Left kidney (tissue), 2 donors: ENCODE results near the gene RNF34. TPM values are rescaled to one million over a fixed set of nuclear protein-coding genes. Genes with fewer than 3 reads are reported as not detected.
"Not testable (repeated sequence)": the region's sequence is repeated elsewhere in the genome, so short reads cannot be mapped to it uniquely, and the experiment has no call there.

Experiments
- DNase-seq: peaks from one replicate; pipeline ENCODE4 v3.0.0-alpha.2; 2013
- polyA plus RNA-seq: library from polyadenylated mRNA; unstranded; fragments of 120-200 nt; gene quantifications from one replicate; pipeline ENCODE4 v1.2.1, GENCODE V29; 2013; ENCODE audit not compliant: insufficient read length

The RNF34 gene
- polyA plus RNA-seq, 1 donor, result 52.5 TPM

DNA sequence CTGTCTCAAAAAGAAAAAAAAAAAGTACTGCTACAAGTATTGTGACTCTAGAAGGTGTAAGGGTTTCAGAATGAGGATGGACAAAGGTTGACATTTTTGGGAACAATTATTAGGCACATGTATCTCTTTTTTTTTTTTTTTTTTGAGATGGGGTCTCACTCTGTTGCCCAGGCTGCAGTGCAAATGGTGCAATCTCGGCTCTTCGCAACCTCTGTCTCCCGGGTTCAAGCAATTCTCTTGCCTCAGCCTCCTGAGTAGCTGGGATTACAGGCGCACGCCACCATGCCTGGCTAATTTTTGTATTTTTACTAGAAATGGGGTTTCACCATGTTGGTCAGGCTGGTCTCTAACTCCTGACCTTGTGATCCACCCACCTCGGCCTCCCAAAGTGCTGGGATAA lies 15.0 kb upstream of the RNF34 start:
- not testable (repeated sequence) for DNase-seq

DNA sequence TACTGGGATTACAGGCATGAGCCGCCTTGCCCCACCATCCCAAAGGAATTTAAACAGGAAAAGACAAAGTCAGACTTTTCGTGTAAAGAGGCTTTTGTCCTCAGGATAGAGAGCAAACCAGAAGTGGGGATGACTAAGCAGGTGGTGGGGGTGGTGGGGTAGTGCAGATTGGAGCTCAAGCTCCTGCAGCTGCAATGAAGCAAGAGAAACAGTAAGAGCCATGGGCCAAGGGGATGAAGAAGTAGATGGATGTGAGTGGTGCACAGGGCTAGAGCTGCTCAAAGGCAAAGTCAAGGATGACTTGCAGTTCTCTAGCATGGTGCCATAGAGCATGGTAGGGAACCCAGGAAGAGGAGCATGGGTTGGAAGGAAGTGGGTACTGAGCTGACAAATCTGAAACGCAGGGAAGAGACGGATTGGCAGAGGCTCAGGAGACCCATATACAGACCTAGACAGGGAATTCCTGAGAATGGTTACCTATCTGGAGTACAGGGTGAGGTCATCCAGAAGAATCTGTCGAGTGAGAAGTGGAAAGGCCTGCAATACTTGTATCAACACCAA lies 11.4 kb upstream of the RNF34 start:
- no peak for DNase-seq

DNA sequence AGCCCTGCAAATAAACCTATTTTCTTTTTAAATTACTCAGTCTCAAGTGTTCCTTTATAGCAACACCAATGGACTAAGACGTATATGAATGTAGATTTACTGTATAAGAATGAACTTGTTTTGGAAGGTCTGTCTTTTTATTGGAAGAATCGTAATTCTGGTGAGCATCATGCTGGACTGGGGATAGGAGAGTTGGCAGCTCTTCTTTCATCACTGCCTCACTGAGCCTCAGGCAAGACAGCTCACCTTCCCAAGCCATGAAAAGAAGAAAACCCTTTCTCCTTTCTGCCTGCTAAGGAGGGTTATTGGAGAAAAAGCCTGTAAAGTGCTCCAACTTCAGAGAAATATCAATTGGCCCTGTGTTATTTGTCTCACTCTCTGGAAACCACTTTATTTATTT lies 9.1 kb upstream of the RNF34 start:
- no peak for DNase-seq

DNA sequence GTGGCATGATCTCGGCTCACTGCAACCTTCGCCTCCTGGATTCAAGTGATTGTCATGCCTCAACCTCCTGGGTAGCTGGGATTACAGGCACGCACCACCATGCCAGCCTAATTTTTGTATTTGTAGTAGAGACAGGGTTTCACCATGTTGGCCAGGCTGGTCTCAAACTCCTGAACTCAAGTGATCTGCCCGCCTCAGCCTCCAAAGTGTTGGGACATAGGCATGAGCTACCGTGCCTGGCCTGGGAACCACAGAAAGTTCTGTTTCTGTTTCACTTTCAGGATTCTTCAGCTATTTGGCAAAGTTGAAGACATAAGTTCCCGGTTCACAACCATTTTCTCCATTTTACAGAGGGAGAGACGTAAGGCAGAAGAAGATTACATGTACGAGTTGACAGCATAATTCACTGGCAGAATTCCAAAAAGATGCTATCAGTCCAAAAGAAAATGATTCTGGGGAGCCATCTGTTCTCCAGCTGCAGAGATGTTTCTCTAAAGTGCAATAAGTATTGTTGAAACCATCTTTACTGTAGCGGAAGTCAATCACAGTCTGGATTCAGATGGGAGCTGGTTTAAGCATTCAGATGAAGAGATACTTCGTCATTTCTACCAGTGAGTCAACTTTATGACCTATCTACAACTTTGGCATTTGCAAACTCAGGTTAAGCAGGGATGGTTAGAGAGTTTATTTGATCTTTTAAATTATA lies 8.1 kb upstream of the RNF34 start:
- no peak for DNase-seq

DNA sequence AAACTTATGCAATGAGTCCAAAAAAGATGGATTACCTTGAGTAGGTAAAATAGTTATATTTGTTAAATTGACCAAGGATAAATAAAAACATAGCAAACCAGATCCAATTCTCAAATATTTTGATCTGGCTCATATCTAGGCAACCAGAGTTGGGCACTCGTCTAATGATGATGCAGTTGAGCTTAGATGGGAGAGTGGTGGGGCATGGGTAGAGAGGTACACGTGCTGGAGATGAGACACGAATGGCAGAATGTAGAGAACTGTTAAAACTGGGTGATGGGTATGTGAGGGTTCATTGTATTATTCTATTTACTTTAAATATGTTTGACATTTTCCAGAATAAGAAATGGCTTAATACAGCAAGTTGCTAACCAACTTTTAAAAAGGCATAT lies 7.6 kb upstream of the RNF34 start:
- DNase-seq, result no peak

DNA sequence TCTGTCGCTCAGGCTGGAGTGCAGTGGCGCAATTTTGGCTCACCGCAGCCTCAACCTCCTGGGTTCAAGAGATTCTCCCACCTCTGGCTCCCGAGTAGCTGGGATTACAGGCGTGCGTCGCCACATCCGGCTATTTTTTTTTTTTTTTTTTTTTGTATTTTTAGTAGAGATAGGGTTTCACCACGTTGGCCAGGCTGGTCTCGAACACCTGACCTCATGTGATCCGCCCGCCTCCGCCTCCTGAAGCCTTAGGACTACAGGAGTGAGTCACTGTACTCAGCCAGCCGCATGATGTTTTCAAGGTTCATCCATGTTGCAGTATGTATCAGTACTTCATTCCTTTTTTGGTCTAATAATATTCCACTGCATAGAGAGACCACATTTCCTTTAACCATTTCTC lies 2.4 kb upstream of the RNF34 start:
- no peak for DNase-seq

DNA sequence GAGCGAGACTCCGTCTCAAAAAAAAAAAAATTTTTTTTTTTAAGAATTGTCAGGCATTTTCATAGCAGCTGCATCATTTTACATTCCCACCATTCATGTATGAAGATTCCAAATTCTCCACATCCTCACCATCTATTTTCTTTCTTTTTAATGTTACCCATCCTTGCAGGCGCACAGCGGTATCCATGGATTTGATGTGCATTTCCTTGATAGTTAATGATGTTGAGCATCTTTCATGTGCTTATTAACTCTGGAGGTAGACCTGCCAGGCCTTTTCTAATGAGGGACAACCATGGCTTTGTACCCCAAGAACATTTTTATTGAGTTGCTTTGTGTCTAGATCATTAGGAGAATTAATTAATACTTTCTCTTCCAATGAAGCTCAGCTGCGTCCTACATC lies 1.6 kb upstream of the RNF34 start:
- no peak for DNase-seq

DNA sequence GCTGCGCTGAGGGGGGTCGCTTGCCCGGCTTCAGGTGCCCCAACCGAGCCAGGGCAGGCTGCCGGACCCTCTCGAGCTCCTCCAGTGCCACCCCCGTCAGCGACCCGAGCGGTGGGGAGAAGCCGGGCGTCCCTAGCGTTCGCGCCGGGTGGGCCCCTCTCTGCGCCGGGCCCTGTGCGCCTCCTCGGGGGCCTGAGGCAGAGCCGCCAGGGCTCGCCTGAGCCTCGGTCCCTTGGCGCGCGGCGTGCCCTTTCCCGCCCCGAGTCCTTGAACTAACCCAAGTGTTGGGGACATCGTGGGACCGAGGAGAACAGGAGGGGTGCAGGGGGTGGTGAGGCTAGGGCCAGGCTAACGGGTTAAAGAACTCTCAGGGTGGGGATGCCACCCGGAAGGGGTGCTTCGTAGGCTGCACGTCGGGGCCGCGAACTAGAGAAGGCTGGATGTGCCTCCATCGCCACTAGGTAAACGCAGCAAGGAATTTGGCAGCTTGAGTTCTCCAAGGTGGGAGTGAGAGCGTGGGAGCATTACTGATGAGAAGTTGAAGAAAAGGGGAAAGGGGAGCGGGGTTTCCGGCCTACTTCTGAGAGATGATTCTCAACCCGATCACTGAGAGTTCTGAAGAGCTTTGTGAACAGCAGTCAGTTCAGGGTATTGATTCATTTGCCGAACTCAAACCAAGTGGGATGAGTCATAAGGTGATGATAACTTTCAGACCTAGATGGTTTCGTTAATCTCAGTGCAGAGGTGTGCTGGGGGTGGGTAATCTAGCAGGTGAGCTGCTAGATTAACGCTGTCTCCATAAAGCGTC lies 618 bp downstream of the RNF34 start:
- DNase-seq, result no peak

DNA sequence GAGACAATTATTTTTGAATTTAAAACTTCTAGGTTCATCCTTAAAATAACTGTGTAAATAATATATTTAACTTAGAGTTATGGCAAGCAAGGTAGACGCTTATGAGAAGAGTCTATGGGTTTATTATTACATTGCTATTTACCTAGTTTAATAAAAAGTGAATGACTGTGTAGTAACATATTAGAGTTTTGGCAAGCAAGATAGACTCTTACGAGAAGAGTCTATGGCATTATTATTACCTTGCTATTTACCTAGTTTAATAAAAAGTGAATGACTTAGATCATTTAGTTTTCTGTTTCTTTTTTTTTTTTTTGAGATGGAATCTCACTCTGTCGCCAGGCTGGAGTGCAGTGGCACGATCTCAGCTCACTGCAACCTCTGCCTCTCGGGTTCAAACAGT lies 3.8 kb downstream of the RNF34 start:
- DNase-seq, result no peak

DNA sequence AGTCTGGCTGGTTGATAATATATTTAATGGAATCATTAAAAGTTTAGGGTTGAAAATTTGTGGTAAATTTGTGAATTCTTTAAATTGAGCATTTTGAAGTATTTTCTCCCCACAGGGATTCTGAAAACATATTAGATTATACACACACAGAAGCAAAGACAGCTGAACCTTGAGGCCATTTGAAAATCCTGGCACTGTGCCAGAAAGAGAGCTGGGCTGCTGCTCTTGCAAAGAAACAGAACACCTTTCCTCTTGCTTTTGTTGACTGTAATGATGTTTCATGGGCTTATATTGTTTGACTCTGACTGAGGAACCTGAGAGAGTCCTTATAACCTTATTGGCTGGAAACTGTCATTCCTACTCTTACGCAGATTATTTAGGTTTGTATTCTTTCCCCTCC lies 4.8 kb downstream of the RNF34 start:
- DNase-seq, result peak; percentile 41

DNA sequence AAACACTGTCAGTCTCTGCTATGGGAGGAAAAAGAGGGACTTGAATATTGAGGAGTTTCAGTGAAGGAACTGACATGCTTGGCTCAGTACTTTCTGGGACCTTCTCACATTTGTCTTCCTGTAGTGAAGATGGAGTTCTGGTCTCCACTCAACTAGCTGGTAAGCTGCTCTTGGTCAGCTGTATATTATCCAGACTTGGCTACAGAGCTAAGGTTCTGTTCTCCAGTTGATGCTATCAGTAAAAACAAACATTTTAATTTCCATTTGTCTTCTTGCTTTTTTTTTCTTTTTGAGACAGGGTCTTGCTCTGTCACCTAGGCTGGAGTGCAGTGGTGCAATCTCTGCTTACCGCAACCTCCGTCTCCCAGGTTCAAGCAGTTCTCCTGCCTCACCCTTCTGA lies 5.3 kb downstream of the RNF34 start:
- no peak for DNase-seq

DNA sequence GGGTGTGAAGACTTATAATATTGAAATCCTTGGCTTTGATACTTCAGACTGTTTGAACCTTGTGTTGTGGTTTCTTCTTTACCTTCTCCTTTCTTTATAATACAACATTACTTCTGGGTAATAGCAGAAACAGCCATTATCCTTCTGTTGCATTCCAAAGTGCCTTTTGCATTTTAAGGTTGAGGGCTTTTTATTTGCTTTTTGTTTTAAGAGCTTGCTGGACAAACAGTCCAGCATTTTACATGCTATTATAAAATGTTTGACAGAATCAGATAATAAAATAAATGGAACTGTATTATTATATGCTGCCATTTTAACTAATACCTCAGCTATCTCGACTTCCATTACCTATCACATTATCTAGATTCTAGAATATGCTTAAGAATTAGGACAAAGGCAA lies 14.0 kb downstream of the RNF34 start:
- no peak for DNase-seq

DNA sequence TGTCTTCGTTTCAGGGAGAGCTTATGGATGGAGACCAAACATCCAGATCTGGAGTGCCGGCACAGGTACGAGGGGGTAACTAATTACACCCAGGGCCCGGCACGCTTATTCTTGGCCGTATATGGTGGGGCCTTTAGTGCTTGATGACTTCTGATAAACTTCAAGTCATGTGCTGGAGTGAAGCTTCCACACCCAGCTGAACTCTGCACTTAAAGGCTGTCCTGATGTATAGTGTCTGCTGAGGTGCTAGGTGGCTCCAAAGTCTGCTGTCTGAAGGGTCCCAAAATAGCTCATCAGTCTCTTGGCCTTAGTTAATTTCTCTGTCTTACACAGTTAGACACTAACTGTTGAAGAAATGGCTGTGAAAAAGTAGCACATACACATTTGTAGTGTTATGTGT lies 17.9 kb downstream of the RNF34 start:
- no peak for DNase-seq

DNA sequence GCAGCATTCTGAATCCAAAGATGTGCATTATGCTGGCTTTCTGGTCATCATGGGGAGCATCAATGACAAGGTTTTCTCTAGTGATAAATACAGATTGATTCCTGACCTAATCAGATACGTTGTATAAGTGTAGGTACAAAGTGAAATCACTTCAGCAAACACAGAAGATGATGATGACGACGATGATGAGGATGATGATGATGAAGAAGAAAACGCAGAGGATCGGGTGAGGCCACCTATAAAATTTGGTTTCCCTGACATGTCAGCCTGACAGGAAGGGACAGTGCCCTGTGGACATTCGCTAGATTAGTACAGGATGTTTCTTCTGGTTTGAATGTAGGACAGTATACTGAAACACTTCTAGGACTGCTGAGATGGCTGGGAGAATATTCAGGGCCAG lies 20.2 kb downstream of the RNF34 start:
- DNase-seq, result no peak

DNA sequence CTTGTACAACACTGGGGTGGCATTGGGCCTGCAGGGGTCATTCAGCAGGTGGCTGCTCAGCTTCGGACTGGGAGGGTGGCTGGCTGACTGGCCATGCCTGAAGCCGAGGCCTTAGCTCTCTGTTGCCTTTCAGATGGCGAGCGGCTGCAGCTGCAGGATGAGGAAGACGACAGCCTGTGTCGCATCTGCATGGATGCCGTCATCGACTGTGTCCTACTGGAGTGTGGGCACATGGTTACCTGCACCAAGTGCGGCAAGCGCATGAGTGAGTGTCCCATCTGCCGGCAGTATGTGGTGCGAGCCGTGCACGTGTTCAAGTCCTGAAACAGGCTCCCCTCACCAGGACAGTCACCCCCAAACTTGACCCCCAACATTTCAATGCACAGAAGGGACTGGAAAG lies 23.3 kb downstream of the RNF34 start:
- DNase-seq, result no peak

DNA sequence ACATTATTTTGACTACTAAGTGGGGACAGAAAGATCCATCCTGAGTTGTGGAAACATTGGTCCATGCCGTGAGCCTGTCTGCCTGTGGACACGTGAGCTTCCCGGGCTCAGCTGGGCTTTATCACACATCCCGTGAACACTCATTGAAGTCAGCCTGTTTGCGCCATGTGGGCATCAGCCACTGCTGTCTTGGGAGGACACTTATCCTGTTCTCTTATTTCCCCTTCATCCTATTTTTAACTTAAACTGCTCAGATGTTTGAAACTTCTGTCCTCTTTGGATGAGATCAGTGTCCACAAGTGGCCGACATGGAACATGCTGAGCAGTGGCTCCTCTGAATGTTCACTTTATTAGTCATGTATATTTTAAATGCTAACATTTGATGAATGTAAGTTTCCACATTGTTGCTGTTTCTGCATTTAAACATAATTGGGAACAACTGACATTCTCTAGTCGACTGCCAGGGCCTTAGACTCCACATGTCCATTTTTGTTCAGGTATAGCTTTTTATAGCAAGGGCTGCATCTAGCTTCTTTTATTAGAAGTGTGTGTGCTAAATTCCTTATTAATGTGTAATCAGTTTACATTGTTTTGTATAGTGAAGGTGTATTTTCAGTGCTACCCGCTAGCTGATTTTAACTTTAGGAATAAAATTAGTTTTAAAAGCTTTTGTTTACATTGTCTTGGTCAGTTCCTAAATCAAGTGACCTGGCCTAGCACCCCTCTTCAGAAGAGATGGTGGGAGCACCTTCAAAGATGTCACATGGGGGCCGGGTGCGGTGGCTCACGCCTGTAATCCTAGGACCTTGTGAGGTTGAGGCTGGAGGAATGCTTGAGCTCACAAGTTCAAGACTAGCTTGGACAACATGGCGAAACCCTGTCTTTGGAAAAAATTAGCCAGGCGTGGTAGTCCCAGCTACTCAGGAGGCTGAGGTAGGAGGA lies 24.0 kb downstream of the RNF34 start:
- DNase-seq, result no peak

DNA sequence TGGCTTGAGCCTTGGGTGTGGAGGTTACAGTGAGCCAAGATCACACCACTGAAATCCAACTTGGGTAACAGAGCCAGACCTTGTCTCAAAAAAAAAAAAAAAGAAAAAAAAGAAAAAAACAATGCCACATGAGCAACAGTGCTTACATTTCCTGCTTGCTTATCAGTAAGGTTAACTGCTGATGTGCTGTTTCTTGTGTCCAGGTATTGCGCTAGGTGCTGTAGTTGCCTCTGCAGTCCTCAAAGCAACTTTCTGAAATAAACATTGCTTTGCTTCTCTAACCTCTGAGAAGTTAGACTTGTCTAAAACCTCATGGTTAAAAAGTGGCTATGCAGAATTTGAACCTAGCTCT lies 24.7 kb downstream of the RNF34 start:
- no peak for DNase-seq

DNA sequence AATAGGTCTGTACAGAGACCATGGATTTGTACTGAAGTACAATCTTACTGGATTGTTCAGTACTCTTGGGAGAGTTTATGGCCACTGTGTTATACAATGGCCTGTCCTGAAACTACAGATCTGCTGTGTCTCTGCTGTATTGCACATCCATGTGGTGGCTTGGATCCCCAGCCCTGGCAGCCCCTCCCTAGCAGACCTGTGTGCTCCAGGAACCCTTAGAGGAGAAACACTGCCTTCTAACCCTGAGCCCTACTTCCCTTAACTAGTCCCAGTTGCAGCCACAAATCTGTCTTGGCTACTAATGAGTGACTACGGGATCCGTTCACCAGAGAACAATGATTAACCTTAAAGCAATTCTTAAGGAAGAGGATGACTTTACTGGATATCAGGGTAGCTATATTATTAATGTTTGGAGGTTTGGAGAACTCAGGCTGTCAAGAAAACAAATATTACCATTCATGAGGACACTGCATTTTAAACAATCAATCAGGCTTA lies 27.7 kb downstream of the RNF34 start:
- DNase-seq, result no peak

DNA sequence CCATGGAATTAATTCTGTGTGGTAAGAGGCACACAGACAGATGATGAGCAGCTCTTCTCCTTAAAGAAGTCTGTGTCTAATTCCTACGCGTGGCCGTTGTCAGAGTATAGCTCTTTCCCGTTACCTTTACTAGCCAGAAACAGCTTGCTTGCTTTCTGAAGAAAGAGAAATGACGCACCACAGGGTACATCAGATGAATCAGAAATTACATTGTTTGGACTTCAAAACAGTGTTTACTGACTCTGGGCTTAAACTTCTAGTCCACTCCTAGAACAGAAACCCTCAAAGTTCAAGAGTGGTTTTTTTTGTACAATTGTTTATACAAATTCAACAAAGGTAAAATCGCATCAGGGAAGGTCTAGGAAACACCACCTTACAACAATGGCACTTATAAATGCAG lies 29.0 kb downstream of the RNF34 start:
- DNase-seq, result no peak

DNA sequence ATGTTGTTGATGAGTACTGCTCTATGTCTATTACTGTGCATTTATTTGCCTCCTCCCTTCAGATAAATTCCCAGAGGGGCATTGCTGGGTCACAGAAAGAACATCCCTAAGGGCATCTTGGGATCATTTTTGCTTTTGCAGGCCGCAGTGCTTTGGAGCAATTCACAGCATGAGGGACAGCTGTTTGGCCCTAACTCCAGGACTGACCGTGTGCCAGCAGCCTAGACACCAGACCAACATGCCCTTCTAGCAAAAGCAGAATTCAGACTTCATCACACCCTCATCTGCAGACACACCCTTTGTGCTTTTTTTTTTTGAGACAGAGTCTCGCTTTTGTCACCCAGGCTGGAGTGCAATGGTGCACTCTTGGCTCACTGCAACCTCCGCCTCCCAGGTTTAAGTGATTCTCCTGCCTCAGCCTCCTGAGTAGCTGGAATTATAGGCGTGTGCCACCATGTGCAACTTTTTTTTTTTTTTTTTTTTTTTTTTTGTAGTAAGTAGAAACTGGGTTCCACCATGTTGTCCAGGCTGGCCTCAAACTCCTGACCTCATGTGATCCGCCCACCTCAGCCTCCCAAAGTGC lies 31.0 kb downstream of the RNF34 start:
- DNase-seq, result no peak

DNA sequence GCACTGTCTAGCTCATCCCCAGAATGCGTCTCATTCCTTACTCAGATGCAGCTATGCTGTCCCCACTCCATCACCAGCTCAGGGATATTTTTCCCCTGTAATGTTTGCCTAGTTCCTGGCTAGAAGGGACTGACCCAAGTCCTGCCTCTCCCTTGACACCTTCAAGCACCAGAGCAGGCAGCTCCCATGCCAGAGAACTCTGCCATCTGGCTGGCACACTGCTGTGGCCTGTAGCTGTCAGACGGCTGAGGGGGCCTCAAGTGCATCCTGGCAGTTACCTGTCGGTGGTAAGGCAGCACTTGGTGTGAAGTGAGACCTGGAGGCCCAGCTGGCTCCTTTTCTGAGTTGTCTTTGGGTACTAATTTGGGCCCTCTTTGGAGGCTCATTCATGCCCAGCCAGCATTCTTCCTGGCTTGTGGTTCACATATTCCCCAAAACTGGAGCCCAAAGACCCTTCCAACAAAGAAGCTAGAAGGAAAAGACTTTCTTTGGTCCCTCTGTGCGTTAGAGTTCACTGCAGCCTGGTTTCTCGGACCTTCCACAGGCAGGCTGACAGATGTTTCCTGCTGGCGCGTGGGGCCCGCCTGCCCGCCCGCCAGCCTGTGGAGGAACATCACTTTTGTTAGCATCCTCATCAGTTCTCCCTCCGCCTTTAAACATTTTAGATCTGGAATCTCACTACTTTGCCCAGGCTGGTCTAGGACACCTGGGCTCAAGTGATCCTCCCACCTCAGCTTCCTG lies 33.0 kb downstream of the RNF34 start:
- no peak for DNase-seq
